ENCODE measurements around the gene CHFR.
"Not testable (repeated sequence)": the region's sequence is repeated elsewhere in the genome, so short reads cannot be mapped to it uniquely, and the experiment has no call there.

CHFR gene

GRCh38 chr12:132904718-132905328, 17.4 kb upstream of the CHFR start:
- H3K27me3 Mint-ChIP-seq = peaks cover 11% of the 10 kb centered on the region
- no peaks in the 10 kb centered on the region for H3K36me3 Mint-ChIP-seq (ENCODE audit: low read depth)
- H3K4me1 Mint-ChIP-seq (ENCODE audit: low read depth) = peaks cover 17% of the 10 kb centered on the region
- no peak overlapping the region for H3K27ac Mint-ChIP-seq
- H3K9me3 Mint-ChIP-seq = peaks cover 3% of the 10 kb centered on the region
- H3K4me3 Mint-ChIP-seq = peak overlapping the region; percentile 59

- no peak overlapping the region for H3K4me3 Mint-ChIP-seq
- no peak overlapping the region for H3K27ac Mint-ChIP-seq
- H3K9me3 Mint-ChIP-seq = peaks cover 3% of the 10 kb centered on the region
- no peaks in the 10 kb centered on the region for H3K27me3 Mint-ChIP-seq
- no peaks in the 10 kb centered on the region for H3K36me3 Mint-ChIP-seq (ENCODE audit: low read depth)
- peaks cover 3% of the 10 kb centered on the region for H3K4me1 Mint-ChIP-seq (ENCODE audit: low read depth)
These were observed 11.6 kb upstream of the CHFR start for GRCh38 chr12:132899033-132899432.

DNA sequence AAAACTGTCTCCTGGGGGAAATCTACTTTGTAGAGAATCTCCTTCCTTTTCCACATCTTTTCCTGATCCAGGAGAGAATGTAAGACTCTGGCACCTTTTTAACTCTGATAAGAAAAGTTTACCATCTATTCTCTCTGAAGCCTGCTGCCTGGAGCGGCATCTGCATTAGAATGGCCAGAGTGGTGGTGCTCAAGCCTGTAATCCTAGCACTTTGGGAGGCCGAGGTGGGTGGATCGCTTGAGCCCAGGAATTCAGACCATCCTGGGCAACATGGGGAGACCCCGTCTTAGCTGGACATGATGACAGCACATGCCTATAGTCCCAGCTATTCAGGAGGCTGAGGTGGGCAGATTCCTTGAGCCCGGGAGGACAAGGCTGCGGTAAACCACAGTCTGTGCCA, 1.4 kb upstream of the CHFR start:
- peak overlapping the region; percentile 99 for H3K4me3 Mint-ChIP-seq
- no peaks in the 10 kb centered on the region for H3K27me3 Mint-ChIP-seq
- peak overlapping the region; percentile 84 for H3K27ac Mint-ChIP-seq
- peaks cover 25% of the 10 kb centered on the region for H3K4me1 Mint-ChIP-seq (ENCODE audit: low read depth)
- no peaks in the 10 kb centered on the region for H3K9me3 Mint-ChIP-seq
- H3K36me3 Mint-ChIP-seq (ENCODE audit: low read depth) = peaks cover 23% of the 10 kb centered on the region

GRCh38 chr12:132886529-132887477, 602 bp downstream of the CHFR start:
- H3K9me3 Mint-ChIP-seq = no peaks in the 10 kb centered on the region
- peaks cover 34% of the 10 kb centered on the region for H3K4me1 Mint-ChIP-seq (ENCODE audit: low read depth)
- peaks cover 39% of the 10 kb centered on the region for H3K36me3 Mint-ChIP-seq (ENCODE audit: low read depth)
- peak overlapping the region; percentile 99 for H3K4me3 Mint-ChIP-seq
- H3K27me3 Mint-ChIP-seq = no peaks in the 10 kb centered on the region
- H3K27ac Mint-ChIP-seq = peak overlapping the region; percentile 100

DNA sequence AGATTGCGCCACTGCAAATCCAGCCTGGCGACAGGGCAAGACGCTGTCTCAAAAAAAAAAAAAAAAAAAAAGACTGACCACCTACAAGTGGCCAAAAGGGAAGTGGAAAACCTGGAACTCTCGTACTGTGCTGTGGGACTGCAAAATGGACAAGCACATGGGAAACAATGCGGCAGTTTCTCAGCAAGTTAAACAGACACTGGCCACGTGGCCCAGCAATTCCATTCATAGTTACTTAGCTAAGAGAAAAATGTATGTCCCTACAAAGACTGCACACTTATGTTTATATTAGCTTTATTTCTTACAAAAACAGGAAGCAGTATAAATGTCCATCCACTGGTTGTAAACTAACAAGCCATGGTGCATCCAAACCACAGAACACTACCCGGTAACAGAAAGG, 5.6 kb downstream of the CHFR start:
- no peak overlapping the region for H3K4me3 Mint-ChIP-seq
- no peak overlapping the region for H3K27ac Mint-ChIP-seq
- no peaks in the 10 kb centered on the region for H3K27me3 Mint-ChIP-seq
- peaks cover 33% of the 10 kb centered on the region for H3K4me1 Mint-ChIP-seq (ENCODE audit: low read depth)
- no peaks in the 10 kb centered on the region for H3K9me3 Mint-ChIP-seq
- H3K36me3 Mint-ChIP-seq (ENCODE audit: low read depth) = peaks cover 53% of the 10 kb centered on the region

DNA sequence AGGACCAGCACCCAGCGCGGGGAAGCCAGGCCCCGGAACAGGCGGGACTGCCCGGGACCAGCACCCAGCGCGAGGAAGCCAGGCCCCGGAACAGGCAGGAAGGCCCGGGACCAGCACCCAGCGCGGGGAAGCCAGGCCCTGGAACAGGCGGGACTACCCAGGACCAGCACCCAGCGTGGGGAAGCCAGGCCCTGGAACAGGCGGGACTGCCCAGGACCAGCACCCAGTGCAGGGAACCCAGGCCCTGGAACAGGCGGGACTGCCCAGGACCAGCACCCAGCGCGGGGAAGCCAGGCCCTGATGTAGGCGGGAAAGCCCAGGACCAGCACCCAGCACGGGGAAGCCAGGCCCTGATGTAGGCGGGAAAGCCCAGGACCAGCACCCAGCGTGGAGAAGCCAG, 12.8 kb downstream of the CHFR start:
- H3K27me3 Mint-ChIP-seq, H3K27ac Mint-ChIP-seq, H3K4me3 Mint-ChIP-seq, H3K9me3 Mint-ChIP-seq: not testable (repeated sequence)
- Mint-ChIP-seq H3K36me3 (ENCODE audit: low read depth) (peaks cover 46% of the 10 kb centered on the region), H3K4me1 (ENCODE audit: low read depth) (peaks cover 22% of the 10 kb centered on the region)

DNA sequence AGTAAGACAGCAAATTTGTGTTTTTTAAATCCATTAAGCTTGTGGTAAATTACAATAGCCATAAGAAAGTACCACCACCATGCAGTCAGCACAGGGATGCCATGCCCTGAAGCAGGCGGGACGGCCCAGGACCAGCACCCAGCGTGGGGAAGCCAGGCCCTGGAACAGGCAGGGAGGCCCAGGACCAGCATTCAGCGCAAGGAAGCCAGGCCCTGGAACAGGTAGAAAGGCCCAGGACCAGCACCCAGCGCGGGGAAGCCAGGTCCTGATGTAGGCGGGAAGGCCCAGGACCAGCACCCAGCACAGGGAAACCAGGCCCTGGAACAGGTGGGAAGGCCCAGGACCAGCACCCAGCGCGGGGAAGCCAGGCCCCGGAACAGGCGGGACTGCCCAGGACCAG, 13.2 kb downstream of the CHFR start:
- H3K27ac Mint-ChIP-seq = peak overlapping the region; percentile 52
- no peaks in the 10 kb centered on the region for H3K9me3 Mint-ChIP-seq
- H3K36me3 Mint-ChIP-seq (ENCODE audit: low read depth) = peaks cover 48% of the 10 kb centered on the region
- no peak overlapping the region for H3K4me3 Mint-ChIP-seq
- H3K4me1 Mint-ChIP-seq (ENCODE audit: low read depth) = peaks cover 22% of the 10 kb centered on the region
- H3K27me3 Mint-ChIP-seq = no peaks in the 10 kb centered on the region

- Mint-ChIP-seq H3K9me3 (no peaks in the 10 kb centered on the region), H3K27me3 (no peaks in the 10 kb centered on the region), H3K4me3 (peak overlapping the region; percentile 48), H3K36me3 (ENCODE audit: low read depth) (peaks cover 48% of the 10 kb centered on the region), H3K27ac (peak overlapping the region; percentile 52), H3K4me1 (ENCODE audit: low read depth) (peaks cover 22% of the 10 kb centered on the region)
These were observed 13.7 kb downstream of the CHFR start for GRCh38 chr12:132873724-132874123.

GRCh38 chr12:132872975-132873421, 14.4 kb downstream of the CHFR start:
- no peaks in the 10 kb centered on the region for H3K27me3 Mint-ChIP-seq
- H3K9me3 Mint-ChIP-seq = no peaks in the 10 kb centered on the region
- peak overlapping the region; percentile 6 for H3K27ac Mint-ChIP-seq
- H3K36me3 Mint-ChIP-seq (ENCODE audit: low read depth) = peaks cover 50% of the 10 kb centered on the region
- H3K4me1 Mint-ChIP-seq (ENCODE audit: low read depth) = peaks cover 23% of the 10 kb centered on the region
- no peak overlapping the region for H3K4me3 Mint-ChIP-seq

GRCh38 chr12:132872073-132872855, 15.1 kb downstream of the CHFR start:
- H3K4me3 Mint-ChIP-seq = no peak overlapping the region
- peak overlapping the region; percentile 6 for H3K27ac Mint-ChIP-seq
- no peaks in the 10 kb centered on the region for H3K9me3 Mint-ChIP-seq
- peaks cover 28% of the 10 kb centered on the region for H3K4me1 Mint-ChIP-seq (ENCODE audit: low read depth)
- peaks cover 53% of the 10 kb centered on the region for H3K36me3 Mint-ChIP-seq (ENCODE audit: low read depth)
- H3K27me3 Mint-ChIP-seq = no peaks in the 10 kb centered on the region

GRCh38 chr12:132869551-132869950, 17.9 kb downstream of the CHFR start:
- H3K27ac Mint-ChIP-seq = no peak overlapping the region

DNA sequence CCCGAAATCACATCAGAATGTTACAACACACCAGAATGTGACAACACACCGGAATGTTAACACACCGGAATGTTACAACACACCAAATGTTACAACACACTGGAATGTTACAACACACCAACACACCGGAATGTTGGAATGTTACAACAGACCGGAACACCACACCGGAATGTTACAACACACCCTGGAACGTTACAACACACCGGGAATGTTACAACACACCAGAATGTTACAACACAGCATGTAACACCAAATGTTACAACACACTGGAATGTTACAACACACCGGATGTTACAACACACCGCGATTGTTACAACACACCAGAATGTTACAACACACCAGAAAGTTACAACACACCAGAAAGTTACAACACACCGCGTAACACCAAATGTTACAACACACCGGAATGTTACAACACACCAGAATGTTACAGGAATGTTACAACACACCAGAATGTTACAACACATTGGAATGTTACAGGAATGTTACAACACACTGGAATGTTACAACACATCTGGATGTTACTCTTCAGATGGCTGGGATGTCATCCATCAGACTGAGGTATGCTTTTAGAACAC, 21.1 kb downstream of the CHFR start:
- Mint-ChIP-seq H3K36me3 (ENCODE audit: low read depth) (peaks cover 38% of the 10 kb centered on the region), H3K9me3 (no peaks in the 10 kb centered on the region), H3K4me3 (no peak overlapping the region)

More at GRCh38 chr12:132869551-132869950, 17.9 kb downstream of the CHFR start:
- peaks cover 45% of the 10 kb centered on the region for H3K36me3 Mint-ChIP-seq (ENCODE audit: low read depth)
- H3K4me3 Mint-ChIP-seq = no peak overlapping the region
- no peaks in the 10 kb centered on the region for H3K27me3 Mint-ChIP-seq
- peaks cover 34% of the 10 kb centered on the region for H3K4me1 Mint-ChIP-seq (ENCODE audit: low read depth)
- H3K9me3 Mint-ChIP-seq = no peaks in the 10 kb centered on the region

GRCh38 chr12:132861558-132861957, 25.8 kb downstream of the CHFR start:
- Mint-ChIP-seq H3K27ac (no peak overlapping the region), H3K4me1 (ENCODE audit: low read depth) (no peaks in the 10 kb centered on the region), H3K36me3 (ENCODE audit: low read depth) (peaks cover 40% of the 10 kb centered on the region), H3K4me3 (no peak overlapping the region), H3K27me3 (no peaks in the 10 kb centered on the region), H3K9me3 (no peaks in the 10 kb centered on the region)

More for the DNA sequence above, 21.1 kb downstream of the CHFR start:
- peaks cover 15% of the 10 kb centered on the region for H3K4me1 Mint-ChIP-seq (ENCODE audit: low read depth)
- no peak overlapping the region for H3K27ac Mint-ChIP-seq
- no peaks in the 10 kb centered on the region for H3K27me3 Mint-ChIP-seq

GRCh38 chr12:132858718-132859266, 28.6 kb downstream of the CHFR start:
- no peak overlapping the region for H3K4me3 Mint-ChIP-seq
- peaks cover 57% of the 10 kb centered on the region for H3K36me3 Mint-ChIP-seq (ENCODE audit: low read depth)
- no peaks in the 10 kb centered on the region for H3K4me1 Mint-ChIP-seq (ENCODE audit: low read depth)
- H3K9me3 Mint-ChIP-seq = no peaks in the 10 kb centered on the region
- no peaks in the 10 kb centered on the region for H3K27me3 Mint-ChIP-seq
- H3K27ac Mint-ChIP-seq = no peak overlapping the region

All from stimulated activated naive CD8-positive, alpha-beta T cell treated with anti-CD3 and anti-CD28 coated beads, Interleukin-15, Interleukin-2, amounts not matched to agents 100 ng/mL and 50 ng/mL, for 24 hours (primary cell).